ENCODE results near the gene RHOBTB1. TPM values are rescaled to one million over a fixed set of nuclear protein-coding genes. Genes with fewer than 3 reads are reported as not detected.

The RHOBTB1 gene
- total and polyA plus RNA-seq, 9 of the 15 experiments (the other 6 are each of a cell fraction or from before 2014, with no cell fraction given) = 1.7 to 11.7 (median 9.3) TPM

- TF ChIP-seq PURB (CRISPR knock-in tag; IDR thresholded peaks at IDR 0.05; ENCODE audit: low read depth) (no peak), ARHGAP35 (IDR thresholded peaks at IDR 0.05; ENCODE audit: partially characterized antibody) (no peak), ZBTB5 (IDR thresholded peaks at IDR 0.05) (no peak), LEF1 (IDR thresholded peaks at IDR 0.05) (peak; percentile 17; the same call in 1 of the 2 replicates), ATF4 (CRISPR knock-in tag; IDR thresholded peaks at IDR 0.05) (peak; percentile 22; the same call in 1 of the 2 replicates), RBFOX2 (IDR thresholded peaks at IDR 0.05; ENCODE audit: low read depth, low read length) (no peak), HOXB6 (CRISPR knock-in tag; IDR thresholded peaks at IDR 0.05; ENCODE audit: borderline replicate concordance) (no peak), TCFL5 (CRISPR knock-in tag; conservative IDR thresholded peaks at IDR 0.05) (no peak), CBFA2T3 (IDR thresholded peaks at IDR 0.05) (peak; percentile 27; the same call in 1 of the 2 replicates), BCOR (IDR thresholded peaks at IDR 0.05) (no peak; the same call in 1 of the 2 replicates), CCNT2 (IDR thresholded peaks at IDR 0.05; ENCODE audit: borderline replicate concordance, extremely low read depth, insufficient read length, low read depth, low read length) (no peak), ZFP36 (IDR thresholded peaks at IDR 0.05; ENCODE audit: low read depth, low read length, partially characterized antibody) (peak; percentile 42), SIX5 (IDR thresholded peaks at IDR 0.05; ENCODE audit: borderline replicate concordance in 1 of 2, insufficient read depth in 1 of 2, low read depth in 1 of 2, low read length in 2 of 2) (no peak), ZNF174 (CRISPR knock-in tag; IDR thresholded peaks at IDR 0.05) (no peak), SMAD2 (IDR thresholded peaks at IDR 0.05; ENCODE audit: low read depth, low read length) (no peak), MEF2D (tag; conservative IDR thresholded peaks at IDR 0.05; ENCODE audit: low read depth) (no peak), CBFA2T2 (conservative IDR thresholded peaks at IDR 0.05) (no peak), DPF2 (IDR thresholded peaks at IDR 0.05) (peak; percentile 46)
- TF ChIP-seq, protein P1, sequence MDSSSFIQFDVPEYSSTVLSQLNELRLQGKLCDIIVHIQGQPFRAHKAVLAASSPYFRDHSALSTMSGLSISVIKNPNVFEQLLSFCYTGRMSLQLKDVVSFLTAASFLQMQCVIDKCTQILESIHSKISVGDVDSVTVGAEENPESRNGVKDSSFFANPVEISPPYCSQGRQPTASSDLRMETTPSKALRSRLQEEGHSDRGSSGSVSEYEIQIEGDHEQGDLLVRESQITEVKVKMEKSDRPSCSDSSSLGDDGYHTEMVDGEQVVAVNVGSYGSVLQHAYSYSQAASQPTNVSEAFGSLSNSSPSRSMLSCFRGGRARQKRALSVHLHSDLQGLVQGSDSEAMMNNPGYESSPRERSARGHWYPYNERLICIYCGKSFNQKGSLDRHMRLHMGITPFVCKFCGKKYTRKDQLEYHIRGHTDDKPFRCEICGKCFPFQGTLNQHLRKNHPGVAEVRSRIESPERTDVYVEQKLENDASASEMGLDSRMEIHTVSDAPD (CRISPR knock-in tag; IDR thresholded peaks at IDR 0.05) = no peak
- TF ChIP-seq, protein P2, sequence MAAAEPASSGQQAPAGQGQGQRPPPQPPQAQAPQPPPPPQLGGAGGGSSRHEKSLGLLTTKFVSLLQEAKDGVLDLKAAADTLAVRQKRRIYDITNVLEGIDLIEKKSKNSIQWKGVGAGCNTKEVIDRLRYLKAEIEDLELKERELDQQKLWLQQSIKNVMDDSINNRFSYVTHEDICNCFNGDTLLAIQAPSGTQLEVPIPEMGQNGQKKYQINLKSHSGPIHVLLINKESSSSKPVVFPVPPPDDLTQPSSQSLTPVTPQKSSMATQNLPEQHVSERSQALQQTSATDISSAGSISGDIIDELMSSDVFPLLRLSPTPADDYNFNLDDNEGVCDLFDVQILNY (CRISPR knock-in tag; IDR thresholded peaks at IDR 0.05) = no peak
- TF ChIP-seq, protein P3, sequence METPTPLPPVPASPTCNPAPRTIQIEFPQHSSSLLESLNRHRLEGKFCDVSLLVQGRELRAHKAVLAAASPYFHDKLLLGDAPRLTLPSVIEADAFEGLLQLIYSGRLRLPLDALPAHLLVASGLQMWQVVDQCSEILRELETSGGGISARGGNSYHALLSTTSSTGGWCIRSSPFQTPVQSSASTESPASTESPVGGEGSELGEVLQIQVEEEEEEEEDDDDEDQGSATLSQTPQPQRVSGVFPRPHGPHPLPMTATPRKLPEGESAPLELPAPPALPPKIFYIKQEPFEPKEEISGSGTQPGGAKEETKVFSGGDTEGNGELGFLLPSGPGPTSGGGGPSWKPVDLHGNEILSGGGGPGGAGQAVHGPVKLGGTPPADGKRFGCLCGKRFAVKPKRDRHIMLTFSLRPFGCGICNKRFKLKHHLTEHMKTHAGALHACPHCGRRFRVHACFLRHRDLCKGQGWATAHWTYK (CRISPR knock-in tag; IDR thresholded peaks at IDR 0.05) = no peak
These were observed 1.1 kb downstream of the RHOBTB1 start (continued) for GRCh38 chr10:60942788-60943315.

Data from K562 (cell line).